ENCODE measurements around the gene TSPAN4. TPM values are rescaled to one million over a fixed set of nuclear protein-coding genes. Genes with fewer than 3 reads are reported as not detected.

TSPAN4 gene
- total and polyA plus RNA-seq, 2 of the 13 experiments (the other 11 are each of a cell fraction or from before 2014, with no cell fraction given), result 31.7 to 68.3 TPM

GRCh38 chr11:796565-797295 lies 45.9 kb upstream of the TSPAN4 start (continued):
- TF ChIP-seq HOXA5 (CRISPR knock-in tag; IDR thresholded peaks at IDR 0.05) (no peak), ELF1 (CRISPR knock-in tag; IDR thresholded peaks at IDR 0.05) (0 out of 2 replicates have a peak, but pooled peaks have one; percentile 11), ZNF235 (CRISPR knock-in tag; IDR thresholded peaks at IDR 0.05; ENCODE audit: borderline replicate concordance) (peak; percentile 59; the same call in 1 of the 2 replicates), ZNF275 (CRISPR knock-in tag; IDR thresholded peaks at IDR 0.05; ENCODE audit: borderline replicate concordance) (peak; percentile 16; the same call in 1 of the 2 replicates), MTA1 (CRISPR knock-in tag; IDR thresholded peaks at IDR 0.05; ENCODE audit: borderline replicate concordance) (peak; percentile 31), ZNF333 (CRISPR knock-in tag; IDR thresholded peaks at IDR 0.05; ENCODE audit: borderline replicate concordance) (0 out of 2 replicates have a peak, but pooled peaks have one; percentile 56), ZBTB37 (CRISPR knock-in tag; IDR thresholded peaks at IDR 0.05) (0 out of 2 replicates have a peak, but pooled peaks have one; percentile 31), HOXA3 (CRISPR knock-in tag; IDR thresholded peaks at IDR 0.05) (peak; percentile 17; the same call in 1 of the 2 replicates), ZFX (CRISPR knock-in tag; IDR thresholded peaks at IDR 0.05; ENCODE audit: low read depth) (no peak), ARID4A (CRISPR knock-in tag; IDR thresholded peaks at IDR 0.05; ENCODE audit: borderline replicate concordance) (peak; percentile 44), ZNF263 (CRISPR knock-in tag; IDR thresholded peaks at IDR 0.05) (0 out of 2 replicates have a peak, but pooled peaks have one; percentile 23)
- TF ChIP-seq, protein P1, sequence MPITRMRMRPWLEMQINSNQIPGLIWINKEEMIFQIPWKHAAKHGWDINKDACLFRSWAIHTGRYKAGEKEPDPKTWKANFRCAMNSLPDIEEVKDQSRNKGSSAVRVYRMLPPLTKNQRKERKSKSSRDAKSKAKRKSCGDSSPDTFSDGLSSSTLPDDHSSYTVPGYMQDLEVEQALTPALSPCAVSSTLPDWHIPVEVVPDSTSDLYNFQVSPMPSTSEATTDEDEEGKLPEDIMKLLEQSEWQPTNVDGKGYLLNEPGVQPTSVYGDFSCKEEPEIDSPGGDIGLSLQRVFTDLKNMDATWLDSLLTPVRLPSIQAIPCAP (CRISPR knock-in tag; IDR thresholded peaks at IDR 0.05; ENCODE audit: low read depth), result 0 out of 2 replicates have a peak, but pooled peaks have one; percentile 10
- TF ChIP-seq, protein P2, sequence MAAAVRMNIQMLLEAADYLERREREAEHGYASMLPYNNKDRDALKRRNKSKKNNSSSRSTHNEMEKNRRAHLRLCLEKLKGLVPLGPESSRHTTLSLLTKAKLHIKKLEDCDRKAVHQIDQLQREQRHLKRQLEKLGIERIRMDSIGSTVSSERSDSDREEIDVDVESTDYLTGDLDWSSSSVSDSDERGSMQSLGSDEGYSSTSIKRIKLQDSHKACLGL (CRISPR knock-in tag; IDR thresholded peaks at IDR 0.05), result peak; percentile 3; the same call in 1 of the 2 replicates
- TF ChIP-seq, protein P3, sequence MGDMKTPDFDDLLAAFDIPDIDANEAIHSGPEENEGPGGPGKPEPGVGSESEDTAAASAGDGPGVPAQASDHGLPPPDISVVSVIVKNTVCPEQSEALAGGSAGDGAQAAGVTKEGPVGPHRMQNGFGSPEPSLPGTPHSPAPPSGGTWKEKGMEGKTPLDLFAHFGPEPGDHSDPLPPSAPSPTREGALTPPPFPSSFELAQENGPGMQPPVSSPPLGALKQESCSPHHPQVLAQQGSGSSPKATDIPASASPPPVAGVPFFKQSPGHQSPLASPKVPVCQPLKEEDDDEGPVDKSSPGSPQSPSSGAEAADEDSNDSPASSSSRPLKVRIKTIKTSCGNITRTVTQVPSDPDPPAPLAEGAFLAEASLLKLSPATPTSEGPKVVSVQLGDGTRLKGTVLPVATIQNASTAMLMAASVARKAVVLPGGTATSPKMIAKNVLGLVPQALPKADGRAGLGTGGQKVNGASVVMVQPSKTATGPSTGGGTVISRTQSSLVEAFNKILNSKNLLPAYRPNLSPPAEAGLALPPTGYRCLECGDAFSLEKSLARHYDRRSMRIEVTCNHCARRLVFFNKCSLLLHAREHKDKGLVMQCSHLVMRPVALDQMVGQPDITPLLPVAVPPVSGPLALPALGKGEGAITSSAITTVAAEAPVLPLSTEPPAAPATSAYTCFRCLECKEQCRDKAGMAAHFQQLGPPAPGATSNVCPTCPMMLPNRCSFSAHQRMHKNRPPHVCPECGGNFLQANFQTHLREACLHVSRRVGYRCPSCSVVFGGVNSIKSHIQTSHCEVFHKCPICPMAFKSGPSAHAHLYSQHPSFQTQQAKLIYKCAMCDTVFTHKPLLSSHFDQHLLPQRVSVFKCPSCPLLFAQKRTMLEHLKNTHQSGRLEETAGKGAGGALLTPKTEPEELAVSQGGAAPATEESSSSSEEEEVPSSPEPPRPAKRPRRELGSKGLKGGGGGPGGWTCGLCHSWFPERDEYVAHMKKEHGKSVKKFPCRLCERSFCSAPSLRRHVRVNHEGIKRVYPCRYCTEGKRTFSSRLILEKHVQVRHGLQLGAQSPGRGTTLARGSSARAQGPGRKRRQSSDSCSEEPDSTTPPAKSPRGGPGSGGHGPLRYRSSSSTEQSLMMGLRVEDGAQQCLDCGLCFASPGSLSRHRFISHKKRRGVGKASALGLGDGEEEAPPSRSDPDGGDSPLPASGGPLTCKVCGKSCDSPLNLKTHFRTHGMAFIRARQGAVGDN (CRISPR knock-in tag; IDR thresholded peaks at IDR 0.05), result peak; percentile 45
